GM12872 (cell line): ENCODE measurements around the gene IMP3.

Experiments used
- TF ChIP-seq, protein P1 (sequence below): IDR thresholded peaks from 3 replicates; pipeline ENCODE4 v1.5.1; 2011; ENCODE audit warnings: low read depth, mild to moderate bottlenecking, low read length, moderate library complexity; ENCODE audit not compliant: insufficient read depth

The IMP3 gene

DNA sequence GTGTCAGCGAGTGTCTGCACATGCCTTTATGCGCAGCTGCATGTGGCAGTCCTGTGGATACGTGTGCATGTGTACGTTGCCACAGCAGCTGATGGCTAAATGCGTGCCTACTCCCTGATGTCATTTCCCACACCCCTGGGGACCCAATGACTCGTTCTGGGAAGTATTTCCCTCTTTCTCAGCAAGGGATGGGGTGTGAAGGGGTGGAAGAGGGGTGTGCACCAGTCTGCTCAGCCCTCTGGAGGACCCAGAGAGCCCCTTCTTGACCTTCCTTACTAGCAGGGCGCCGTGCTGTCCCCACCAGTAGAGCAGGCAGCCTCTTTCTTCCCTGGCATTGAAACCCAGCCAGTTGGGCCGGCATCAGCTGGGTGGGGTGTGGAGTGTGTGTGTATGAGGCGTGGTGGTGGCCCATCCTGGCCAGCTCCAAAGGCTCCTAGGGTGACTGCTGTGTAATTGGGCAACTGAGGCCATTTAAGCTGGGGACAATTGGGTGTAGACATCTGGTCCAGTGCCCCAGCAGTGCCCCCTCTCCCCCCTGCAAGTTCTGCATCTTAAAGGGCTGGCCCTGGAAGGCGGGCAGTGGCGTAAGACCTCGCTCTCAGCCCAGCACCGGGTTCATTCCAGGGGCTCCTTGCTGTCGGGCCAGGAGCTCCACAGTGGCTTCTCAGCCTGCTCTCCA lies 26.9 kb upstream of the IMP3 start:
- TF ChIP-seq, protein P1, sequence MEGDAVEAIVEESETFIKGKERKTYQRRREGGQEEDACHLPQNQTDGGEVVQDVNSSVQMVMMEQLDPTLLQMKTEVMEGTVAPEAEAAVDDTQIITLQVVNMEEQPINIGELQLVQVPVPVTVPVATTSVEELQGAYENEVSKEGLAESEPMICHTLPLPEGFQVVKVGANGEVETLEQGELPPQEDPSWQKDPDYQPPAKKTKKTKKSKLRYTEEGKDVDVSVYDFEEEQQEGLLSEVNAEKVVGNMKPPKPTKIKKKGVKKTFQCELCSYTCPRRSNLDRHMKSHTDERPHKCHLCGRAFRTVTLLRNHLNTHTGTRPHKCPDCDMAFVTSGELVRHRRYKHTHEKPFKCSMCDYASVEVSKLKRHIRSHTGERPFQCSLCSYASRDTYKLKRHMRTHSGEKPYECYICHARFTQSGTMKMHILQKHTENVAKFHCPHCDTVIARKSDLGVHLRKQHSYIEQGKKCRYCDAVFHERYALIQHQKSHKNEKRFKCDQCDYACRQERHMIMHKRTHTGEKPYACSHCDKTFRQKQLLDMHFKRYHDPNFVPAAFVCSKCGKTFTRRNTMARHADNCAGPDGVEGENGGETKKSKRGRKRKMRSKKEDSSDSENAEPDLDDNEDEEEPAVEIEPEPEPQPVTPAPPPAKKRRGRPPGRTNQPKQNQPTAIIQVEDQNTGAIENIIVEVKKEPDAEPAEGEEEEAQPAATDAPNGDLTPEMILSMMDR: no peak

DNA sequence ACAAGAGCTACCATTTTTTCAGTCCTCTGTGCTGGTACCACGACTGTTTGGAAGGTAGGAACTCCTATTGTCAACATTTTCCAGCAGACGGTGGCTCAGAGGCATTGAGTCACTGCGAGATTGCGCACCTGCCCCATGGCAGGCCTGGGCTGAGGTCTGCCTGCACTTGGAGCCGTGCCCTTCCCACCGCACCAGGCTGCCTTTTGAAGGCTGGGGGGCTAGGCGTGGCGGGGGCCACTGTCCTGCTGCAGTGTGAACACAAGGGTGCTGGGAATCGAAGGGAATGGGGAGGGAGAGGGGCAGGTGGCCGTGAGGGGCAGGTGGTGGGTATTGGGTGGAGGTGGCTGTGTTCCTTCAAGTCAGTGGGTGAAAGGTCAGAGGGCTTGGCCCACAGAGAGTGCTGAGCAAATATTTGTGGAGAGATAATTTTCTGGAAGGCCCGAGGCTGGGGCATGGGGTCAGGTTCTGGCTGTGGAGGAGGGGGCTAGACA lies 24.0 kb upstream of the IMP3 start:
- TF ChIP-seq, protein P1: no peak

DNA sequence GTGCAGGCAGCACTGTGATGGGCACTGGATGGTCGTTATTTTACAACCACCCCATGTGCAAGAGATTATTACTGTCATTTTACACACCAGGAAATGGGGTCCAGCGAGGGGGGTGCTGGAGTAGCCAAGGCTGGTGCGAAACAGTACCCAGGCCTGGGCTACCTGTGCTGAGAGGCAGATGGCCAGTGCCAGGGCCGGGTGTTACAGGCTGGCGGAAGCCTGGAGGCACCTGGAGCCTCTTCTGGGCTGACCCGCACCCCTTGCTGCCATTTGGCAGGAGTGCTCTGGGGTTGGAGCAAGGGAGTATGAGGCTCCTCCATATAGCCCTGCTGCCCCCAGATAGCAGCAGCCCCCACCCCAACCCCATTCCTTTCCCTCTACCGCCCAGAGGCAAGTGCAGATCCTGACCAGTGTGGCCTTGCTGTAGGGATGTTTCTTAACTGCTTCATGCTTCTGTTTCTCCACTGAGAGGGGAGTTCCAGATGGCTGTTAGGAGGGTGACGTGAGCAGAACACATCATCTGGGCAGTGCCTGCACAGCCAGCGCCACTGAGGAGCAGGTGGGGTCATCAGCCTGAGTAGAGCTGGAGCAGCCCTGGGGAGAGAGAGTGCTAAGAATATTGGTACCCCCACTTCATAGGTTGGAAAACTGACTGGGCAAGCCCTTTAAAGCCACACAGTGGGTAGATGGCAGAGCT lies 22.9 kb upstream of the IMP3 start:
- TF ChIP-seq, protein P1: no peak

DNA sequence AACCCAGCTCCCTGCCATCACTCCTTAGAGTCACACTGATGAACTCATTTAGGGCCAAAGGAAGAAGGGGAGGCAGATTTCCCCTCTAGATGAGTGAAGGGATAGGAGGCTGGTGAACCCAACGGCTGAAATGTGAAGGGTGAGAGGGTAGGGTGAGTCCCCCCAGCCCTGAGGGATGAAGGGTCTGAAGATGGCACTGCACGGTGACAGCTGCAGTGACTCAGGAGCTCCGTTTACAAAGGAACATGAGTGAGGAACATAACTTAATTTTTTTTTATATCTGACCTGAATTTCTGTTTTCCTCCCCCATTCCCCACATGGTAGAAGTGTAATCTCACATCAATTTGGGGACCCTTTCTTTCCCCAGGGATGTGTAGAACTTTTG lies 21.7 kb upstream of the IMP3 start:
- TF ChIP-seq, protein P1: no peak

DNA sequence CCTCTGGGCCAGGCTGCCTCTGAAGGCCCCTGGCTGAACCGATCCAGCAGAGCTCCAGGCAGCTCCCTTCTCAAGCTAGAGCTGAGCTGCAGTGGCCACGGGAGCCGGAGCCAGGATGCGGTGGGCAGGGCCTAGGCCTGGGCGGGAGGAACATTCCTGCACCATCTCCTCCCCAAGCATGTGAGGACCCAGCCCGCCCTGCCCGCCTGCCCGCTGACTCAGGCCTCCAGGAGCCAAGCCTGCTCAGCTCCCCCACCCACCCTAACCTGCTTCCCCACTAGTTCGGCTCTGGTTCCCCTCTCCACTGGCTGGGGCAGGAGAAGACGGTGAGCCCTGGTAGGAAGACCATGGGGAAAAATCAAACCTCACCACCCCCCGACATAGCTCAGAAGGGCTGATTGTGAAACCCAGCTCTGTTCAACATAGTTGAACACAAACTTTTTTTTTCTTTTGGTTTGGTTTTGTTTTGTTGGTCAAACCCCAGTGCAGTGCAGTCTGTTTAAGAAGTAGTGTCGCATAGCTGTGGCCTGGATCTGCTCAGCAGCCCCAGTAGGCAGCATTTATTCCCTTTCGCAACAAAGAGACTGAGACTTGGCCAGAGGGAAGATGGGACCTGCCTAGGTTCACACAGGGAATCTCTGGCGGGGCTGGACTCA lies 21.2 kb upstream of the IMP3 start:
- TF ChIP-seq, protein P1: no peak

DNA sequence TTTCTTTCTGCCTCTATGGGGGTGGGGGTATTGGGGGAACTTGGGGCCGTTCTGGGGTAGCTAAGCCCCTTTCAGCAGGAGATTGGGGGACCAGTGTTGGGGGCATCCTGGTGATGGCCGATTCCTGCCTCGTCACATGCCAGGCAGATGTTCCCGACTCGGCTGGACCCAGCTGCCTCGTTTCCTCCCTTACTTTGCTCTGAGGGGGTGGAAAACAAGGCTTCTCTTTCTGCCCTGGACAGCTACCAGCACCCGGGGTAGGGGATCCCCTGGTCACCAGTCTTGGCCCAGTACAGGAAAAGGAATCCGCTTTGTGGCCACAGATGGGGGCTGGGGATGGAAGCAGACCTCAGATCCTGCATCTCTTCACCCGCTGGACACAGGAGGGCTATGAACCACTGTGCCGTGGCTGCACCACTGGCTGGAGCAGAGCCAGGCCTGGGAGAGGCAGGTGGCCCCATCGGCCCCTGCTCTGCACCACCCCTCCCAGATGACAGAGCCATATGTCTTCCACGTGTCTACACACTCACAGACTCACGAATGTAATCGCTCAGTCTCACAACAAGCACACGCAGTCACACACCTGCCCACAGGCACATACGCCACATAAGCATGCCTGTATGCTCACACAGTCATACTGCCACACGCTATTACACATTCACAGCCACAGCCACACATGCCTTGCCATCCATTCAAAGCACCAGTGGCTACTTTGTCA lies 20.1 kb upstream of the IMP3 start:
- TF ChIP-seq, protein P1: no peak
